SH-SY5Y (cell line): ENCODE measurements around the gene MAN1A1.

ENCODE experiments used
- GATA2 ChIP-seq: IDR thresholded peaks from 2 replicates; pipeline ENCODE4 v1.6.1; 2011; ENCODE audit warnings: mild to moderate bottlenecking, low read depth, low read length
- GATA3 ChIP-seq: IDR thresholded peaks from 2 replicates; pipeline ENCODE4 v1.6.1; 2011; ENCODE audit warnings: low read depth, mild to moderate bottlenecking, low read length, moderate library complexity

- no peak for TF ChIP-seq GATA3
- TF ChIP-seq GATA2: no peak
These were observed 707 bp downstream of the MAN1A1 start for GRCh38 chr6:119348748-119349360.
